C4-2B (cell line): ENCODE measurements around the gene PIAS1.
"Not testable (repeated sequence)": the region's sequence is repeated elsewhere in the genome, so short reads cannot be mapped to it uniquely, and the experiment has no call there.

Source experiments
- H3K27ac ChIP-seq: fragments of 450-650 bp; 2 replicates; pipeline ENCODE4 v1.5.1; 2017
- CTCF ChIP-seq: fragments of 450-650 bp; conservative IDR thresholded peaks from 2 replicates; pipeline ENCODE4 v1.5.1; 2017; ENCODE audit warnings: mild to moderate bottlenecking
- ZFX ChIP-seq: fragments of 450-650 bp; IDR thresholded peaks from 2 replicates; pipeline ENCODE4 v1.6.1; 2017

Gene PIAS1

DNA sequence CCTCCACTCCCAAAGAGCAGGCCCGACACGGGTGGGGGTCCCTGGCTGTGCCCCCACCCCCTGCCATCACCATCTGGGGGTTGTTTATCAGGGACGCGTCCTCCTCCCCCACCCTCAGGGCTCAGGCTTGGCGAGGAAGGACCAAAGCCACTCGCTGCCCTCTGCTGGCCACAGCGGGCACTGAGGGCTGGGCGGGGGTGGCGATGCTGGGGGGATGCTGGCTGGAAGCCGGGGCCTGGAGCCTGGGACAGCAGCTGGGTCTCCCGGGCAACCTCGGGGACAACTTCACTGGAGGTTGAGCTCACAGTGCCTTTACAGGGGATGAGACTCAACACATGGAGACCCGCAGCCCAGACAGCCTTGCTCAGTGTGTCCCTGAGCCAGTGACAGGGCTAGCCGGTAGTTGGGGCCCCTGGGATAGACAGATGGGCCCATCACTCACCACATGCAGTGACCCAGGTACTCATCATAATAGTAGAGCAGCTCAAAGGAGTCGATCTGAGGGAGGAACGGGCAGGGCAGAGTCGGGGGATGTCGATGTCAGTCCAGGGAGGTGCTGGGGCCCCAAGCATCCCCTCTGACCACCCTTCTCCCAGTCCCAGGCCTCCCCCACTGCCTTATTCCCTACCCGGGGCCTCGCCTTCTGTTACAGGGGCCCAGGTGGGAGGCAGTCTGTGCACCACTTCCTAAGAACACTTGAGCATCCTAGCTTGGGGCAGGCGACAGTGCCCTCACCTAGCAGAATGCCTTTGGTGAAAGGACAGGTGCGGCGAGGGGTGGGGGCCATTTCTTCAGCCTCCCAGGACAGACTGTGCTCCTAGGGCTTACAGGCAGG, 156.9 kb downstream of the PIAS1 start:
- TF ChIP-seq ZFX = no peak
- peak; percentile 93 for TF ChIP-seq CTCF
- no peak overlapping the region for H3K27ac ChIP-seq

DNA sequence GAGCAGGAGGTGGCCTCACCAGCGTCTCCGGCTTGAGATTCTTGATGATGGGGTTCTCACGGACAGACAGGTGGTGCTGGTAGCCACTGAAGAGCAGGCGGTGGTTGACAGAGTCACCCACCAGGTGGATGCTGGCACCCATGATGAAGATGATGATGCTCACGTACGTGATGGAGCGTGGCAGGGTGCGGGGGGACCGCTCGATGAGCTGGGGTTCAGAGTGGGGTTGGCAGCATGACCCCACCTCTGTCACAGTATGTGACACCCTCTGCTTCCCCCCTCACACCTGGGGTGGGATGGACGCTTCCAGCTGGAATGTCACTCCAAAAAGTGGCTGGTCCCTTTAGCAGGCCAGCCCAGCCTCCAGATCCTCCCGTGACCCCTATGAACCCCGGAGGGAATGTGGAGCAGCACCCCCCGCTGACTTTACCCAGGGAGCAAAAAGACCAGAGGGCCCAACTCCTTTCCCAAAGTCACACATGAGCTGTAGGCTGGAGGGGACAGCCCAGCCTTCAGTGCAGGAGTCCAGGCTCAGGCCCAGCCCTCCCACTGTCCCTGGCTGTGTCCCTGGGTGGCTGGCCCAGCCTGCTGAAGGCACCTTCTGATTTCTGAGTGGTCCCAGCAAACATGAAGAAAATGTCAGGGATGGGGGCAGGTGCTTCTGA, 157.7 kb downstream of the PIAS1 start:
- TF ChIP-seq ZFX = no peak
- TF ChIP-seq CTCF = no peak

GRCh38 chr15:68213491-68213845, 159.4 kb downstream of the PIAS1 start:
- H3K27ac ChIP-seq = not testable (repeated sequence)

More for the DNA sequence above, 157.7 kb downstream of the PIAS1 start:
- no peak overlapping the region for H3K27ac ChIP-seq

- TF ChIP-seq CTCF (no peak), ZFX (no peak)
Observed at GRCh38 chr15:68213991-68214837, 160.1 kb downstream of the PIAS1 start.

GRCh38 chr15:68214838-68215254, 160.7 kb downstream of the PIAS1 start:
- no peak for TF ChIP-seq CTCF
- no peak for TF ChIP-seq ZFX
- no peak overlapping the region for H3K27ac ChIP-seq

More at GRCh38 chr15:68213991-68214837, 160.1 kb downstream of the PIAS1 start:
- H3K27ac ChIP-seq = no peak overlapping the region

DNA sequence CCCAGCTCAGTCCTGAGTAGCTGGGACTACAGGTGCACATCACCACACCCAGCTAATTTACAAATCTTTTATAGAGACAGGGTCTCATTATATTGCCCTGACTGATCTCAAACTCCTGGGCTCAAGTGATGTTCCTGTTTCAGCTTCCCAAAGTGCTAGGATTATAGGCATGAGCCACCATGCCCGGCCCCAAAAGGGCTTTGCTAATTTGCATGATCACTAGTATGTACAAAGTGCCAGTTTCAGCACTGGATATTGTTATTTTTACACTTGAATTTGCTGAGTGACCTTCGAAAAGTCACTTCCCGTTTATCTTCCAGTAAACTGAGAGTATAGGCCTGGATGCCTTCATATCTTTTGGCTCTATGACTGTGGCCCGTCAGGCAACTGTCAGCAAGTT, 163.2 kb downstream of the PIAS1 start:
- TF ChIP-seq CTCF = no peak
- no peak overlapping the region for H3K27ac ChIP-seq

GRCh38 chr15:68218331-68218730, 164.2 kb downstream of the PIAS1 start:
- TF ChIP-seq CTCF (no peak), ZFX (no peak)

More at GRCh38 chr15:68218331-68218730, 164.2 kb downstream of the PIAS1 start:
- no peak overlapping the region for H3K27ac ChIP-seq
